H1 (cell line): ENCODE data around the gene STK32C. TPM values are rescaled to one million over a fixed set of nuclear protein-coding genes. Genes with fewer than 3 reads are reported as not detected.
A peak's percentile ranks its signal among the peaks of the same experiment; 100 is the strongest.

ENCODE experiments used
- CTCF ChIA-PET: fragments of 300-600 bp; sonication (Branson Sonifier 250); formaldehyde crosslinking; loops from one replicate; lab custom pipeline; 2021; ENCODE audit not compliant: partially characterized antibody; lab: Charles Lee
- POLR2A ChIA-PET: fragments of 300-600 bp; sonication (Branson Sonifier 250); formaldehyde crosslinking; loops from one replicate; lab custom pipeline; 2021; ENCODE audit warnings: inconsistent platforms; ENCODE audit not compliant: partially characterized antibody; lab: Charles Lee
- DNase-seq, 2 experiments: peaks; one replicate each; pipeline versions ENCODE4 v3.0.0 to v3.0.0-alpha.2; 2010 to 2022; ENCODE audit warnings: low spot score in 2 of 2, low read depth in 1 of 2, mixed read lengths in 1 of 2
- FAIRE-seq: peaks from 2 replicates; lab custom pipeline; 2011; peaks lifted over from hg19 to GRCh38; lab: Jason Lieb, UNC
- H2AFZ ChIP-seq: 2 replicates; pipeline ENCODE4 v1.8.1; 2012; ENCODE audit warnings: low read length, inconsistent platforms
- H2AK5ac ChIP-seq: 2 replicates; pipeline ENCODE4 v1.6.1; 2013; ENCODE audit warnings: low read depth, low read length
- H2BK120ac ChIP-seq: replicated peaks from 2 replicates; pipeline ENCODE3; 2013; ENCODE audit warnings: low read depth, low read length, inconsistent platforms
- H2BK12ac ChIP-seq: 2 replicates; pipeline ENCODE4 v1.6.1; 2013; ENCODE audit warnings: low read depth, low read length
- H2BK15ac ChIP-seq: 2 replicates; pipeline ENCODE4 v1.6.1; 2013; ENCODE audit warnings: low read length
- H2BK20ac ChIP-seq: 2 replicates; pipeline ENCODE4 v1.6.1; 2013; ENCODE audit warnings: low read length
- H2BK5ac ChIP-seq: 2 replicates; pipeline ENCODE4 v1.6.1; 2013; ENCODE audit warnings: low read depth, low read length
- H3K14ac ChIP-seq: 2 replicates; pipeline ENCODE4 v1.6.1; 2013; ENCODE audit warnings: inconsistent platforms; ENCODE audit not compliant: insufficient read length
- H3K18ac ChIP-seq: 2 replicates; pipeline ENCODE4 v1.6.1; 2013; ENCODE audit warnings: low read length; ENCODE audit errors: extremely low read depth
- H3K23ac ChIP-seq: 2 replicates; pipeline ENCODE4 v1.6.1; 2013; ENCODE audit warnings: inconsistent platforms; ENCODE audit not compliant: insufficient read length
- H3K23me2 ChIP-seq: 2 replicates; pipeline ENCODE4 v1.6.1; 2013; ENCODE audit warnings: low read depth, low read length
- H3K27ac ChIP-seq: 2 replicates; pipeline ENCODE4 v1.6.1; 2011; ENCODE audit warnings: low read depth, low read length, inconsistent platforms
- H3K27me3 ChIP-seq, 4 experiments: replicated peaks in 1 of 4; 1 replicate in 1 of 4; 2 replicates in 3 of 4; pipeline versions ENCODE4 v1.6.1 to v1.8.1; 2011 to 2013; ENCODE audit warnings: low read length in 3 of 4, mild to moderate bottlenecking in 3 of 4, inconsistent platforms in 2 of 4, mixed read lengths in 2 of 4, moderate library complexity in 1 of 4; ENCODE audit not compliant: control insufficient read depth in 3 of 4, insufficient read depth in 3 of 4; ENCODE audit errors: extremely low read depth in 1 of 4
- H3K36me3 ChIP-seq, 4 experiments: 2 replicates each; pipeline versions ENCODE4 v1.6.1 to v1.8.1; 2011 to 2013; ENCODE audit warnings: mild to moderate bottlenecking in 4 of 4, low read length in 3 of 4, moderate library complexity in 2 of 4, control low read depth in 1 of 4, inconsistent platforms in 1 of 4; ENCODE audit not compliant: insufficient read depth in 4 of 4, control insufficient read depth in 2 of 4
- H3K4ac ChIP-seq: replicated peaks from 2 replicates; pipeline ENCODE3; 2013; ENCODE audit warnings: low read length, low read depth, mixed read lengths, inconsistent platforms; ENCODE audit not compliant: insufficient read length
- H3K4me1 ChIP-seq, 4 experiments: replicated peaks in 1 of 4; 1 replicate in 1 of 4; 2 replicates in 3 of 4; pipeline versions ENCODE4 v1.6.1 to v1.8.1; 2011 to 2013; ENCODE audit warnings: low read length in 3 of 4, inconsistent platforms in 2 of 4, mixed read lengths in 1 of 4; ENCODE audit not compliant: insufficient read depth in 4 of 4, control insufficient read depth in 3 of 4
- H3K4me2 ChIP-seq, 2 experiments: 2 replicates each; pipeline versions ENCODE4 v1.6.1 to v1.8.1; 2011 to 2013; ENCODE audit warnings: low read depth in 2 of 2, low read length in 2 of 2, control low read depth in 1 of 2, inconsistent platforms in 1 of 2, mild to moderate bottlenecking in 1 of 2; ENCODE audit not compliant: insufficient read depth in 1 of 2
- H3K4me3 ChIP-seq, 4 experiments: fragments of 200-600, 300-600 bp in 1 of 4; sonication (generic), shearing (Covaris generic), sonication (Bioruptor Twin) in 1 of 4; 2 replicates each; pipeline versions ENCODE4 v1.5.1 to v1.8.1; 2011 to 2016; ENCODE audit warnings: low read length in 4 of 4, low read depth in 3 of 4, control low read depth in 2 of 4, inconsistent platforms in 2 of 4, mild to moderate bottlenecking in 2 of 4, mixed read lengths in 1 of 4, moderate library complexity in 1 of 4; ENCODE audit not compliant: insufficient read depth in 2 of 4; ENCODE audit errors: extremely low read depth in 1 of 4
- H3K56ac ChIP-seq: replicated peaks from 2 replicates; pipeline ENCODE3; 2013; ENCODE audit warnings: low read depth, mild to moderate bottlenecking, mixed read lengths, low read length, inconsistent platforms; ENCODE audit not compliant: insufficient read length
- H3K79me1 ChIP-seq: 2 replicates; pipeline ENCODE4 v1.6.1; 2013; ENCODE audit warnings: low read depth, low read length, control low read depth
- H3K79me2 ChIP-seq, 2 experiments: 2 replicates each; pipeline versions ENCODE4 v1.6.1 to v1.8.1; 2012 to 2013; ENCODE audit warnings: low read length in 2 of 2, mild to moderate bottlenecking in 2 of 2, inconsistent platforms in 1 of 2; ENCODE audit not compliant: insufficient read depth in 2 of 2, control insufficient read depth in 1 of 2
- H3K9ac ChIP-seq, 4 experiments: replicated peaks in 1 of 4; 1 replicate in 1 of 4; 2 replicates in 3 of 4; pipeline versions ENCODE4 v1.6.1 to v1.8.1; 2011 to 2013; ENCODE audit warnings: low read depth in 3 of 4, low read length in 3 of 4, control low read depth in 2 of 4, mild to moderate bottlenecking in 2 of 4, moderate library complexity in 2 of 4, inconsistent platforms in 1 of 4; ENCODE audit errors: extremely low read depth in 1 of 4
- H3K9me3 ChIP-seq, 2 experiments: 2 replicates each; pipeline versions ENCODE4 v1.6.1 to v1.8.1; 2012 to 2013; ENCODE audit warnings: mild to moderate bottlenecking in 2 of 2, moderate library complexity in 2 of 2, control low read depth in 1 of 2, inconsistent platforms in 1 of 2, low read depth in 1 of 2, low read length in 1 of 2, mixed read lengths in 1 of 2; ENCODE audit not compliant: insufficient read depth in 2 of 2
- H4K20me1 ChIP-seq, 2 experiments: replicated peaks in 1 of 2; 2 replicates each; pipeline versions ENCODE3 to v1.8.1; 2011 to 2013; ENCODE audit warnings: inconsistent platforms in 2 of 2, low read length in 2 of 2, mild to moderate bottlenecking in 1 of 2; ENCODE audit not compliant: insufficient read depth in 2 of 2, control insufficient read depth in 1 of 2
- H4K5ac ChIP-seq: 2 replicates; pipeline ENCODE4 v1.6.1; 2013; ENCODE audit warnings: low read length, low read depth, mixed read lengths, inconsistent platforms; ENCODE audit not compliant: insufficient read length
- H4K8ac ChIP-seq: 2 replicates; pipeline ENCODE4 v1.8.0; 2013; ENCODE audit warnings: mild to moderate bottlenecking, moderate library complexity, low read length, inconsistent platforms; ENCODE audit not compliant: insufficient read depth; ENCODE audit errors: extremely low read depth
- H4K91ac ChIP-seq: replicated peaks from 2 replicates; pipeline ENCODE3; 2013; ENCODE audit warnings: low read length, mixed read lengths, inconsistent platforms; ENCODE audit not compliant: insufficient read length
- BACH1 ChIP-seq: IDR thresholded peaks from 2 replicates; pipeline ENCODE4 v1.6.1; 2012; ENCODE audit warnings: low read length, improper control_type of control experiment
- EGR1 ChIP-seq: IDR thresholded peaks from 2 replicates; pipeline ENCODE4 v1.6.1; 2011; ENCODE audit warnings: low read depth, low read length, borderline replicate concordance
- EZH2 ChIP-seq: fragments of 200-600 bp; sonication (generic); IDR thresholded peaks from 2 replicates; pipeline ENCODE4 v1.7.1; 2012; ENCODE audit warnings: low read depth, mild to moderate bottlenecking, moderate library complexity, low read length, inconsistent platforms; ENCODE audit not compliant: severe bottlenecking
- JUN ChIP-seq: IDR thresholded peaks from 2 replicates; pipeline ENCODE4 v1.6.1; 2011; ENCODE audit warnings: low read depth, mild to moderate bottlenecking, improper control_type of control experiment, low read length
- SRF ChIP-seq: IDR thresholded peaks from 2 replicates; pipeline ENCODE4 v1.6.1; 2011; ENCODE audit warnings: mild to moderate bottlenecking, low read depth, low read length, moderate library complexity
- TEAD4 ChIP-seq: IDR thresholded peaks from 2 replicates; pipeline ENCODE4 v1.6.1; 2012; ENCODE audit warnings: low read depth, low read length, inconsistent platforms, mixed read lengths
- USF2 ChIP-seq: IDR thresholded peaks from 2 replicates; pipeline ENCODE4 v1.6.1; 2011; ENCODE audit warnings: low read length, improper control_type of control experiment
- ZNF274 ChIP-seq: IDR thresholded peaks from 2 replicates; pipeline ENCODE4 v1.7.0; 2012; ENCODE audit warnings: low read length, borderline replicate concordance; ENCODE audit errors: extremely low read depth
- WGBS, 2 experiments: shearing (Covaris generic) in 1 of 2; methylation state at CpG; one replicate each; pipeline versions ENCODE4 v1.1.6 to v1.1.7; 2013 to 2015; ENCODE audit warnings: low lambda C conversion rate in 2 of 2, mixed read lengths in 2 of 2, inconsistent platforms in 1 of 2, low coverage in 1 of 2, missing lambda C conversion rate in 1 of 2; ENCODE audit not compliant: insufficient replicate concordance in 2 of 2, insufficient coverage in 1 of 2, insufficient read length in 1 of 2; ENCODE audit errors: extremely low coverage in 1 of 2, missing lambda C conversion rate in 1 of 2; 5-methylcytosine and 5-hydroxymethylcytosine counted together
- polyA plus RNA-seq, 7 experiments: library from polyadenylated mRNA; depleted of rRNA in 3 of 7; stranded (reverse) in 5 of 7; unstranded in 2 of 7; fragments of >200 nt in 5 of 7; fragments of 200-250 nt in 2 of 7; gene quantifications; 1 replicate in 5 of 7; 2 replicates in 1 of 7; 4 replicates in 1 of 7; pipeline versions ENCODE4 v1.2.1 to v1.2.3, GENCODE V29; 2011 to 2013; ENCODE audit warnings: missing spikeins in 2 of 7, mixed read lengths in 2 of 7
- total RNA-seq: library from RNA; stranded (reverse); fragmentation: NEBNext Ultra II Directional; extraction: Animal tissue kit (Norgen Biotek cat#: 25700); gene quantifications from 2 replicates; pipeline ENCODE4 v1.2.1, GENCODE V29; 2021

STK32C gene
- total and polyA plus RNA-seq, 2 of the 8 experiments (the other 6 are each of a cell fraction or from before 2014, with no cell fraction given), result 10.6 to 15.6 TPM

GRCh38 chr10:132279873-132280645, 27.7 kb downstream of the STK32C start:
- WGBS, 2 experiments, result 89% methylated on average over 35 of the region's 43 CpGs; no CpG with 5 or more reads in 1 of the 2 experiments
- no peak overlapping the region for H3K18ac ChIP-seq
- FAIRE-seq (no peak), DNase-seq (no peak)
- no peak overlapping the region for H3K56ac ChIP-seq
- H3K14ac ChIP-seq, result no peak overlapping the region
- peaks cover 0 to 2% (median 0%) of the 10 kb centered on the region in 4 experiments; a peak in 1 of 7 replicates for H3K4me1 ChIP-seq
- no peaks in the 10 kb centered on the region; the same call in 1 of the 2 replicates for H3K79me1 ChIP-seq
- H3K23ac ChIP-seq, result no peak overlapping the region
- no peak overlapping the region for H4K91ac ChIP-seq
- H2AFZ ChIP-seq, result no peak overlapping the region
- no peaks in the 10 kb centered on the region for H3K36me3 ChIP-seq
- no peaks in the 10 kb centered on the region for H3K27me3 ChIP-seq
- H2BK5ac ChIP-seq, result 0 out of 2 replicates have a peak overlapping the region, but pooled peaks have one; percentile 44
- CTCF ChIA-PET, result no interaction called here
- no peak overlapping the region for H2BK20ac ChIP-seq
- H2BK15ac ChIP-seq, result 0 out of 2 replicates have a peak overlapping the region, but pooled peaks have one; percentile 16
- H3K4ac ChIP-seq, result no peak overlapping the region
- H3K23me2 ChIP-seq, result no peaks in the 10 kb centered on the region
- POLR2A ChIA-PET, result no interaction called here
- peaks cover 0 to 8% of the 10 kb centered on the region in 2 experiments for H4K20me1 ChIP-seq
- H2AK5ac ChIP-seq, result peak overlapping the region; percentile 77; the same call in 1 of the 2 replicates
- no peak overlapping the region for H4K5ac ChIP-seq
- H2BK120ac ChIP-seq, result no peak overlapping the region
- no peaks in the 10 kb centered on the region for H3K79me2 ChIP-seq
- H3K4me3 ChIP-seq, result no peak overlapping the region
- H3K27ac ChIP-seq, result no peak overlapping the region
- H4K8ac ChIP-seq, result no peak overlapping the region; the same call in none of the 2 replicates
- H3K4me2 ChIP-seq, result no peak overlapping the region
- H3K9me3 ChIP-seq, result no peaks in the 10 kb centered on the region; a peak in 1 of 4 replicates
- no peak overlapping the region for H2BK12ac ChIP-seq
- no peak overlapping the region for H3K9ac ChIP-seq
- TF ChIP-seq ZNF274, result no peak
- TF ChIP-seq EGR1, result no peak
- no peak for TF ChIP-seq BACH1
- TF ChIP-seq EZH2, result no peak
- no peak for TF ChIP-seq TEAD4
- TF ChIP-seq JUN, result no peak
- TF ChIP-seq USF2, result no peak
- no peak for TF ChIP-seq SRF
